ENCODE measurements around the gene CTAGE9.

The CTAGE9 gene

DNA sequence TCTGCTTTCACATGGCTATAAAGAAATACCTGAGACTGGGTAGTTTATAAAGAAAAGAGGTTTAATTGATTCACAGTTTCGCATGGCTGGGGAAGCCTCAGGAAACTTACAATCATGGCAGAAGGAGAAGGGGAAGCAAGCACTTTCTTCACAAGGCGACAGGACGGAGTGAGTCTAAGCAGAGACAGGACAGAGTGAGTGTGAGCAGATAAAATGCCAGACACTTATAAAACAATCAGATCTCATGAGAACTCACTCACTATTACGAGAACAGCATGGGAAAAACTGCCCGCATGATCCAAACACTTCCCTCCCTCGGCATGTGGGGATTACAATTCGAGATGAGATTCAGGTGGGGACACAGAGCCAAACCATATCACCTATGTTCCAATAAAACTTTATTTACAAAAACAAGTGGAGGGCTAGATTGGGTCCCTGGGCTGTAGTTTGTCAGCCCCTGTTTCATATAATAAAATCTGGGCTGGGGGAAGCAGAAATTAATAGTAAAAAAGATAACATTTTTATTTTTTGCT is 37.1 kb upstream of the CTAGE9 start:
- TF ChIP-seq, protein P1, sequence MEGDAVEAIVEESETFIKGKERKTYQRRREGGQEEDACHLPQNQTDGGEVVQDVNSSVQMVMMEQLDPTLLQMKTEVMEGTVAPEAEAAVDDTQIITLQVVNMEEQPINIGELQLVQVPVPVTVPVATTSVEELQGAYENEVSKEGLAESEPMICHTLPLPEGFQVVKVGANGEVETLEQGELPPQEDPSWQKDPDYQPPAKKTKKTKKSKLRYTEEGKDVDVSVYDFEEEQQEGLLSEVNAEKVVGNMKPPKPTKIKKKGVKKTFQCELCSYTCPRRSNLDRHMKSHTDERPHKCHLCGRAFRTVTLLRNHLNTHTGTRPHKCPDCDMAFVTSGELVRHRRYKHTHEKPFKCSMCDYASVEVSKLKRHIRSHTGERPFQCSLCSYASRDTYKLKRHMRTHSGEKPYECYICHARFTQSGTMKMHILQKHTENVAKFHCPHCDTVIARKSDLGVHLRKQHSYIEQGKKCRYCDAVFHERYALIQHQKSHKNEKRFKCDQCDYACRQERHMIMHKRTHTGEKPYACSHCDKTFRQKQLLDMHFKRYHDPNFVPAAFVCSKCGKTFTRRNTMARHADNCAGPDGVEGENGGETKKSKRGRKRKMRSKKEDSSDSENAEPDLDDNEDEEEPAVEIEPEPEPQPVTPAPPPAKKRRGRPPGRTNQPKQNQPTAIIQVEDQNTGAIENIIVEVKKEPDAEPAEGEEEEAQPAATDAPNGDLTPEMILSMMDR (IDR thresholded peaks at IDR 0.05; ENCODE audit: insufficient read depth, low read depth, low read length, missing control alignments): no peak
- H3K4me3 ChIP-seq (ENCODE audit: low read length): no peak overlapping the region

DNA sequence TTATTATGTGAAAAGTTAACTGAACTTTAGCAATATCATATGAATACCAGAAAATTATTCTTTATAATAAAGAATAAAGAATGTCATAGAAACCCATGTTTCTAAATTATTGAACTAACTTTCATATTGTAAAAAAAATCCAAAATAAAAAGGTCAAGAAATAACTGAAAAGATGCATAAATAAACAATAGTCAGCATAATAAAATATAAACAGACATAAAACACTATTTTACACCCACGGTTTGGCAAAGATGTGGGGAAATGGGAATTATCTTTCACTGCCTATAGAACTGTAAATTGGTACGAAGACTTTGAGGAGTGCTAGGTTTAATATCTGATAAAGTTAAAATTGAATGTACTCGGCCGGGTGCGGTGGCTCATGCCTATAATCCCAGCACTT is 34.7 kb upstream of the CTAGE9 start:
- DNase-seq (ENCODE audit: low read depth): no peak
- TF ChIP-seq, protein P1 (IDR thresholded peaks at IDR 0.05; ENCODE audit: insufficient read depth, low read depth, low read length, missing control alignments): no peak
- H3K4me3 ChIP-seq (ENCODE audit: low read length): no peak overlapping the region

More for the DNA sequence above, 37.1 kb upstream of the CTAGE9 start:
- no peak for DNase-seq (ENCODE audit: low read depth)

DNA sequence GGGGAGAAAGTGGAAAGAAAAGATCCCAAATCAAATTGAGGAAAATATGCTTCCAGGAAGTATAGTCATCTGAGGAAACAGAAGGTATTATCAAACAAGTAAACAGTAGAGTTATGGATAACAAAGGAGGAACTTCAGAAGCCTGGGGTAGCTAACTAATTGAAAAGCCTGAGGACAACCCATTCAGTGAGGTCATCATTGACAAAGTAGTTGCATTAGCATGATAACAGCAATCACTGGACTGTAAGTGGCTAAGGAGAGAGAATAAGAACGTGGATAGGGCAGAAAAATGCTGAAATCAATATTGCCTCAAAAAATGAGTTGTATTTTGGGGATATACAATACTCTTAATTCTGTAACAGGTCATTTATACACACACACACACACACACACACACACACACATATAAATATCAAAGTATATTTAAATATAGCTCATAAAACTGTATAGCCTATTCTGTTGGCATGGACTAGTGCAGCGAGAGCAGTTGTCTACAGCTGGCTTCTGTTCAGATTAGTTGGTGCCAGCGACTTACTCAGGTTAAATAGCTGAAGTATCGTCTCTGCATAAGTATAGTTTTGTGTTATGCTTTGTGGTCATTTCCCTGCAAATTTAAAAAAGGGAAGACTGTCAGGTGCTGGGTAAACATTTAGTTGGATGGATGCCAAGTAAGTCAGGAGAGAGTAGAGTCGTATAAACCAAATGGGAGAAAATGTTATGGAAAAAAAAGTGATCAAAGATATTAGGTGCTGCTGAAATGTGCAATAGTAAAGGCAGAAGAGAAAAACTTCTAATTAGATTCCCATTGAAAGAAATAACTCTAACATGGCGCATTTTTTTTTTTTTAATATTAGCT is 33.8 kb upstream of the CTAGE9 start:
- TF ChIP-seq, protein P1 (IDR thresholded peaks at IDR 0.05; ENCODE audit: insufficient read depth, low read depth, low read length, missing control alignments): no peak
- no peak for DNase-seq (ENCODE audit: low read depth)
- no peak overlapping the region for H3K4me3 ChIP-seq (ENCODE audit: low read length)

DNA sequence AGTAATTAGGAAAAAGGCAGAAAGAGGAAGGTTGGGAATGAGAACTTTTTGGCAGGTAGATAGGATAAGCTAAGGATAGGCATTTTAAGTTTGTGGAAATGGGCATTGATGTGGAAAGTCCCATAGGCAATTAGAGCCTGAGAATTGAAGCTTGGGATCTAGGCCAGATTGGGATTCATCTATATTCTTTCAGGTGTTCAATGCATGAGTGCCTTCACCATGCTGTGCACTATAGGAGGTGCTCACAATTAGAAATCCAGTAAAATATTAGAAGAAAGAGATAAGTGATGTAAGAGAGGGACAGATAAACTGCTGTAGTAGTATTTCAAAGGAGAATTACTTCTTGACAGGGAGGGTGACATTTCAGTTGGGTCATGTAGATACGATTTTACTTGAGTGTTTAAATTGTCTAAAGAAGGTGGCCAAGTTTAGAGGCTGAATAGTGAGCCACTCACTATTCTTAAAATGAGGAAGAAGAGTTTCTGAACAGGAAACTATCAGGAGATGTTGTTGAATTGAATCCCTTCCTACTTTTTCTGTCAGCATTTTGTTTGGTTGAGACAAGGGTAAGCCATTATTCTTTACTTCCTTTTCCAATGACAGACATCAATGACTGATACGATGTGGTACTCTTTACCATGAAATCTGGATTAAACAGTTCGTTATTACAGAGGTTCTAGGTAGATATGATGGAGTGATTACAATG is 31.0 kb upstream of the CTAGE9 start:
- no peak overlapping the region for H3K4me3 ChIP-seq (ENCODE audit: low read length)
- TF ChIP-seq, protein P1 (IDR thresholded peaks at IDR 0.05; ENCODE audit: insufficient read depth, low read depth, low read length, missing control alignments): no peak
- DNase-seq (ENCODE audit: low read depth): no peak

DNA sequence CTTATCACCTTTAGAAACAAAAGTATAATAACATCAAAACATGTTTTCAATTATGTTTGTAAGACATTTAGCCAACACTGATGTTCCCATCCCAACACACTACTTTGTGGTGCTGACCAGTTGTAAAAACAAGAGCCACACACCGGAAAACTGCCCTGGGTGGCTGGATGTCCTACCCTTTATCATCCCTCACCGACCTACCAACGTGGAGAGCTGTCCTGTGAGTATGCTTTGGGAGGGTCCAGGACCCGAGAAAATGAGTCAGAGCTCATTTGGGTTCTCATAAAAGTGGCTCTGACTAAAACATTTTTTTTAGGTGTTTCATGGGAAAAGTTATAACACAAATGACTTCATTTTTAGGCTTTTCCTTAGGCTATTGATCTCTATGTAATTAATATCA is 29.3 kb upstream of the CTAGE9 start:
- TF ChIP-seq, protein P1 (IDR thresholded peaks at IDR 0.05; ENCODE audit: insufficient read depth, low read depth, low read length, missing control alignments): no peak
- H3K4me3 ChIP-seq (ENCODE audit: low read length): no peak overlapping the region
- DNase-seq (ENCODE audit: low read depth): no peak

DNA sequence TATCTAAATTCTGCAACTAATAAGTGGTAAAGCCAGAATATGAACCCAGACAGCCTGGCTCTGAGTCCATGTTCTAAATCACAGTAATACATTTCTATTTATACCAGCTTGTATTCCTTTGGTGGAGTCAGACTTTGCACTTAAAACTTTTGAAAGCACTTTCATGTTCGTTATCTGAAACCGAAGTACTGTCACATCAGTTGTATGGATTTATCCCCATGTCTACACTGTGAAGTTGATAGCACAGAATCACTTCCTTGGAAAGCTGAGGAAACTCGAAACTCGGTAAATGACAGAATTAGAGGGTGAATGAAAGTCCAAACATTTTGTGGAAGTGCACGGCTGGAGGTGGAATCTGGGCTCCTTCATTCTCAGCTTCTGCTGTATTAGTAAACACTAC is 28.3 kb upstream of the CTAGE9 start:
- no peak for DNase-seq (ENCODE audit: low read depth)
- H3K4me3 ChIP-seq (ENCODE audit: low read length): no peak overlapping the region
- TF ChIP-seq, protein P1 (IDR thresholded peaks at IDR 0.05; ENCODE audit: insufficient read depth, low read depth, low read length, missing control alignments): no peak
